Effector CD8-positive, alpha-beta T cell (primary cell): ENCODE data around the gene CDC34.

Source experiments
- DNase-seq: peaks from one replicate; lab custom pipeline; 2025; lab: John Stamatoyannopoulos, UW

CDC34 gene

DNA sequence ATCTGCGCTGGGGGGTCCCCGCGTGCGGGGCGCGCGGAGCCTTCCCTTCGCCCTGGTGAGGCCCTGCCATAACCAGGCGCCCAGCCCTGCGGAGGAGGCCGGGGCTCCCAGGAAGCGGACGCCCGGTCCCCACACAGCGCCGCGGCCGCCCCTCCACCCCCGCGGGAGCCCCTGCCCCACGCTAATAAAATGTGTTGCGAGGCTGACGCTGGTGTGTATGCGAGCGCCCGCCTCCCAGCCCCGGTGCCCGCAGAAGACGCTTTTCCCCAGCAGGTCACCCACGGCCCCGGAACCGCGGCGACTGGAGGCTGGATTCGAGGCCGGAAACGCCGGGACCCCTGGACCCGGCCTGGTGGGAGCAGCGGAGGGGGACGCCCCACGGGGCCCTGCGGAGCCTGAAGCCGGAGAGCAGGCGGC, 12.1 kb upstream of the CDC34 start:
- DNase-seq = no peak

GRCh38 chr19:522726-523125, 8.8 kb upstream of the CDC34 start:
- no peak for DNase-seq

- DNase-seq = no peak
Observed at GRCh38 chr19:524062-524674, 7.4 kb upstream of the CDC34 start.

DNA sequence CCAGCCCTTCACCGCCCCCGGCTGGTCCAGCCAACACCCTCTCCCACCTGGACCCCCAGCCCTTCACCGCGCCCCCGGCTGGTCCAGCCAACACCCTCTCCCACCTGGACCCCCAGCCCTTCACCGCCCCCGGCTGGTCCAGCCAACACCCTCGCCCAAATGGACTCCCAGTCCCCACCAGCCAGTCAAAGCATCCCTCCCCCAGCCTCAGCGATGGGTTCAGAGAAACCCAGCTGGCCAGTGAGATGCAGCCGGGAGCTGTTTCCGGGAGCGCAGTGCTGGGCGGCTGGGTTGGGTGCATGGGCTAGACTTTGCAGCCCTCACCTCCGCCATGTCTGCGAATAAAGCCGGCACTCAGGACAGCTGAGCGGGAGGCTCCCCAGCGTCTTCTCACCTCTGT, 6.5 kb upstream of the CDC34 start:
- DNase-seq = no peak

- DNase-seq = no peak
Observed at GRCh38 chr19:525857-526419, 5.6 kb upstream of the CDC34 start.

DNA sequence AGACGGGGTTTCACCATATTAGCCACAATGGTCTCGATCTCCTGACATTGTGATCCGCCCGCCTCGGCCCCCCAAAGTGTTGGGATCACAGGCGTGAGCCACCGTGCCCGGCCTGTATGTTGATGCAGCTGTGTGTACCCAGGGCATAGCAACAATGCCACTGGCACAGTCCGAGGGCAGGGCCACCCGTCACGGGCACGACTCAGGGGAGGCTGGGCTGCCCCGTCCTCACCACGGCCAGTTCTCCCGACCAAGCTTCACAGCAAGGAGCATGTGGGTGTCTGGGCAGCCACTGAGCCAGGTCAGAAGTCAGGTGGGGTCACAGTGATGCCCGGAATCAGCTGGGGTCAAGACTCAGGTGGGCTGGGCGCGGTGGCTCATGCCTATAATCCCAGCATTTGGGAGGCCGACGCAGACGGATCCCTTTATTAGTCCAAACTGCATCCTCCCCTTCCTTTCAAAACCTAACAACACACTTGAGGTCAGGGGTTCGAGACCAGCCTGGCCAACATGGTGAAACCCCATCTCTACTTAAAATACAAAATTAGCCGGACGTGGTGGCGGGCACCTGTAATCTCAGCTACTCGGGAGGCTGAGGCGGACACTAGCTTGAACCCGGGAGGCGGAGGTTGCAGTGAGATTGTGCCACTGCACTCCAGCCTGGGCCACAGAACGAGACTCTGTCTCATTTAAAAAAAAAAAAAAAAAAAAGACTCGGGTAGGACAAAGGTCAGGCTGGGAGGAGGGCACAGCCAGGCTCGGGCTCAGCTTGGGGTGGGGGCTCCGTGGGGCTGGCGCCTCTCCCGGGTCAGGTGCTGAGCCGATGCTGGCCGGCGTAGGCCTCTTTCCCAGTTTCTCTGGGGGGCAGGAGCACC, 1.2 kb upstream of the CDC34 start:
- DNase-seq = no peak

DNA sequence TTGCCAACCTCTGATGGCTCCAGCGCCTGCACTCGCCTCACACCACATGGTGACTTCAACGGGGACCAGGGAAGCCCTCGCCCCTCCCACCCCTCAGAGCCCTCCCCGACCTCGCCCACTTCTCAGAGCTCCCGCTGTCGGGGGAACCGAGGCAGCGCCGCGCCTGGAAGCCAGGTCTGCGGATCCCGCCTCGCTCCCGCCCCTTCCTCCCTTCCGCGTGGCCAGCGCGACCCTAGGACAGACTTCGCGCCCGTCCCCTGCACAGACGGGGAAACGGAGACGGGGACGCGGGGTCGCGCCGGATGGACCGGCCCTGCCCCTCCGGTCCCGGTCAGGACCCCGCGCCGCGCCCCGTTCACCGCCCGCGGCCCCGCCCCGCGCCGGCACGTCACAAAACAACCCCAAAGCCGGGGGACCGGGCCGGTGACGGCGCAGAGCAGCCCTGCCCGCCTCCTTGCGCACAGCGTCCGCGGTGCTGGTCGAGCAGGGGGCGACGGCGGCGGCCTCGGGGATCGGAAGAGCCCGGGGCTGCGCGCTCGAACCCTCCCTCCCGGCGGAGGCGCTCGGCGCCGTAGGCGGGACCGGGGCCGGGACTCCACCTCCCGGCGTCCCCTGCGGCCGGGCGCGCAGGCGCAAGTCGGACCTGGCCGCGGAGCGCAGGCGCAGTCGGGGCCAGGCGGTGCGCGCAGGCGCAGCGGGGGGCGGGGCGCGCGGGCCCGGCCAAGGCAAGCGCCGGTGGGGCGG, 379 bp upstream of the CDC34 start:
- peak; percentile 82 for DNase-seq

DNA sequence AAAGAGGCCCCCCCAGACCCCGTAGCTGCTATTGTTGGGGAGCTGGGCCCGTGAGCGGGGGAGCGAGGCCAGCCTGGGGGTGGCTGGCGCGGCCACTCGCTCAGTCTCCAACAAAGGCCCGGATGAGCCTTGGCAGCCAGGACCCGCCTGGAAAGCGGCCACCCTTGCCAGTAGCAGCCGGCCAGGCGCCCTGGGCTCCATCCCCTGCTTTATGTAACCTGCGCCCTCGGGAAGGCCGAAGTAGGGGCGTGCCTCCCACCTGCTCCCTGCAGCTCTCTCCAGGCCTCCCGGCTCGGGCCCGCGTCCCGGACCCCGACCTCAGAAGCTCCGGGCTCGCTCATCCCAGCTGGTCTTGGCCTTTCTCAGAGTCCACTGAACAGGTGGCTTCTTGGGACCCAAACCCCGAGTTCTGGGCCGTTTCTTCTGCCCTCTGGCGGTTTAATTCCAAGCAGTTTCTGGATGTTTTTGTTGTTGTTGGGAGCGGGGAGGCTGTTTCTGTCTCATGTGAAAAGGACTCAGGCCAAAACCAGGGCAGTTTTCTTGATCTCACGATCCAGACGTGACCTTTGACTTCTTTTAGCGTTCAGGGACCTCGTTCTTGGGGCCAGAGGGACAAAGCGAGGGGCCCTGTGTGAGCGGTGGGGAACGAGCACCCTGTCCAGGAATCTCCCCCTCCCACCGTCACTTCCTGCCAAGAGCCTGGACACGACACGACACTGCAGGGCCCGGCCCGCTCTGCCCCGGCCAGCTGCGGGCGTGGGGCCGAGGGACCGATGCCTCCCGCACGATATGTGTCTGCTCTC, 1.2 kb downstream of the CDC34 start:
- no peak for DNase-seq

DNA sequence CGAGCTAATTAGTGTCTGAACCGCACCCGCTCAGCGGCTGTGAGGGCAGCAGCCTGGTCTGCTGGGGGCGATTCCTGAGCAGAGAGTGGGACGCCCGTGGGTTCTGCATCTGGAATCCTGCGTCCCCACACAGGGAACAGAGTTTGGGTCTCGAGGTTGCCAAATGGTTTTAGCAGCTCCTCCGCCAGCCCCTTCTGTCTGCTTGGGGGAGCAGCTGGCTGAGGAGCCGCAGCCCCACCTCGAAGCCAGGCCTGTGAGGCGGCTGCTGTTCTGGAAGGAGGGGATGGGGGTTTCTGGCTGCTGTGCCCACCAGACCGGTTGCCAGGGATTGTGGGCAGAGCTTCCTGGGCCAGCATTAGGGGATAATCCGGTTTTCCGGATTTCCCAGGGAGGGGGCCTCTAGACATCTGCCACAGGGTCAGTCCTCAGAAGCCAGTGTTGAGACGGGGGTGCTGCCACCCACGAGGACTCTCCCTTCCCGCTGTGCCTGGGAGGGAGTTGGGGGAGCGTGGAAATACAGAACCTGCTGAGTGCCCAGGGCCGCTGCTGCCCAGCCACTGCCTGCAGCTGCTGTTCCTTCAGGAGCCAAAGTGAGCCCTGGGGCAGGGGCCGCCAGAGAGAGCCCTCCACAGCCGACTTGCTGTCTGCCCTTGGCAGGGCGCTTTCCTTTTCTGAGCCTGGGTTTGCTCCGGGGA, 2.0 kb downstream of the CDC34 start:
- DNase-seq = no peak

- DNase-seq = no peak
Observed at GRCh38 chr19:534088-534487, 2.5 kb downstream of the CDC34 start.

- DNase-seq = no peak
Observed at GRCh38 chr19:535017-535835, 3.7 kb downstream of the CDC34 start.

GRCh38 chr19:536031-536880, 4.7 kb downstream of the CDC34 start:
- no peak for DNase-seq

DNA sequence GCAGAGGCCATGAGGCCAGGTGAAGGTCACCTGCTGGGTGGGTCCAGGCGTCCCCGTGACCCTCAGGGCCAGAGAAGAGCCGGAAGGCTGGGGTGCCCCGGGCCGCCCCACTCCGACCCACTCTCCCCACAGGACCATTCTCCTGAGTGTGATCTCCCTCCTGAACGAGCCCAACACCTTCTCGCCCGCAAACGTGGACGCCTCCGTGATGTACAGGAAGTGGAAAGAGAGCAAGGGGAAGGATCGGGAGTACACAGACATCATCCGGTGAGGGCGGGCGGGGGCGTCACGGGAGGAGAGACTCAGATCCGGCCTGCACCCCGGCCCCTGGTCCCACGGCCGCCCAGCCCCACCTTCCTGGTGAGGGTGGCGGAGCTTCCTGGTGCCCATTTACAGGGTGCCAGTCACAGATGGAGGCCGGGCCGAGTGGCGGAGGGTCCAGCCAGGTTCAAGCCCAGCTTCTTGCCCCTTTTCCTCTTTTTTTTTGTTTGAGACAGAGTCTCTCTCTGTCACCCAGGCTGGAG, 5.4 kb downstream of the CDC34 start:
- DNase-seq = no peak

- no peak for DNase-seq
Observed at GRCh38 chr19:538641-539428, 7.3 kb downstream of the CDC34 start.

DNA sequence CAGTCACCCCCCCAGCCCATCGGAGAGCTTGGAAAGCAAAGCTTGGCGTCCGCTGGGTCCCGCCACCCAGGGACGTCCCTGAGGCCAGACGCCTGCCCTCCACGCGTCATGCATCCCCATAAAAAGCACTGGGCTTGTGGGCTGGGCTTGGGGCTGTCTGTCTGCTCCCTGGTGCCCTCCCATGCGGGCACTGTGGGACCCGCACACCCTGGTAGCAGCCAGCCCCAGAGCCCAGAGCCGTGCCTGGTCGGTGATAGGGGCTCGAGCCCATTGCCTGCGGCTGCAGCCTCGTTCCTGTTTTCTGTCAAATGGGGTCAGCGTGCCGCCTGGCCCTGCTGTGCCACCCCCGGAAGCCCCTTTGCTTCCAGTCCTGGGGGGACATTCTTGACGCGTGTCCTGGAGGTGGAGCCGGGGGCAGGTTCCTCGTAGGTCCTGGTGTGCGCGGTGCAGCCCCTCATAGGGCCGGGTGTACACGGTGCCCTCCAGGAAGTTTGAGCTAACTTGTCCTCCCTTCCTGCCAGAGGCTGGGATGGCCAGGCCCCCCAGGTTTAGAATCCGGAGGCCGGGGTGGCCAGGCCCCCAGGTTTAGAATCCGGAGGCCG, 8.0 kb downstream of the CDC34 start:
- DNase-seq = no peak

DNA sequence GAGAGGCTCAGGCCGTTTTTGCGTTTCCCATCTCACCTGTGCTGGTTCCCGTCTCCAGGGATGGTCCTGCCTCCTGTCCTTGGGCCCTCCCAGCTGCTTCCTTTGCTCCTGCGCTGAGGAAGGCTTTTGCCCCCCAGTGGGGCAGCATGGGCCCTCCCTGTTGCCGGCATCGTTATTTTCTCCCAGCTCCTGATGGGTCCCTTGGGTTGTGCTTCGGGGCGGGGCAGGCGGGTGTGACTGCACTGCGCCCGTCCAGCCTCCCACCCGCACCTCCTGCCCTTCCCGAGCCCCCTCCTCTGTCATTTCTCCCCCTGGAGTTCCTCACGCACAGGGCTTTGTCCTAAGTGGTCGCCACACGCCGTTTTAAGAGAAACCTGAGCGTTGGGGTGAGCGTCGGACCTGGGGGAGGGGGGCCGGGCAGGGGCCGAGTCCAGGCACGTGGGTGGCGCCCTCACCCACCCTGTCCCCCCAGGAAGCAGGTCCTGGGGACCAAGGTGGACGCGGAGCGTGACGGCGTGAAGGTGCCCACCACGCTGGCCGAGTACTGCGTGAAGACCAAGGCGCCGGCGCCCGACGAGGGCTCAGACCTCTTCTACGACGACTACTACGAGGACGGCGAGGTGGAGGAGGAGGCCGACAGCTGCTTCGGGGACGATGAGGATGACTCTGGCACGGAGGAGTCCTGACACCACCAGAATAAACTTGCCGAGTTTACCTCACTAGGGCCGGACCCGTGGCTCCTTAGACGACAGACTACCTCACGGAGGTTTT, 9.5 kb downstream of the CDC34 start:
- no peak for DNase-seq

GRCh38 chr19:541699-542098, 10.1 kb downstream of the CDC34 start:
- DNase-seq = no peak
